ENCODE measurements around the gene TCF20. TPM values are rescaled to one million over a fixed set of nuclear protein-coding genes. Genes with fewer than 3 reads are reported as not detected.

The TCF20 gene
- total RNA-seq, 2 experiments from 2014 or later = 58.7 to 58.9 TPM

- DNase-seq = peak; percentile 83
- Mint-ChIP-seq H3K4me1 (ENCODE audit: low read depth) (peaks cover 40% of the 10 kb centered on the region), H3K27ac (peak overlapping the region; percentile 73), H3K27me3 (no peaks in the 10 kb centered on the region), H3K36me3 (ENCODE audit: low read depth) (peaks cover 22% of the 10 kb centered on the region), H3K9me3 (no peaks in the 10 kb centered on the region), H3K4me3 (peak overlapping the region; percentile 91)
- ATAC-seq = peak; percentile 76
- TF ChIP-seq CTCF (IDR thresholded peaks at IDR 0.05) = no peak
- ChIA-PET POLR2A (no interaction called here), CTCF (no interaction called here)
- intact Hi-C loops (cut with micrococcal nuclease) = loop anchor here (10.0 kb wide), 1 partner anchor 95 kb away; no protein-coding TSS in a partner anchor
Measured at GRCh38 chr22:42269432-42270175, 849 bp downstream of the TCF20 start.

- CTCF ChIA-PET = no interaction called here
- peaks cover 47% of the 10 kb centered on the region for H3K4me1 Mint-ChIP-seq (ENCODE audit: low read depth)
- H3K27me3 Mint-ChIP-seq = no peaks in the 10 kb centered on the region
- peaks cover 22% of the 10 kb centered on the region for H3K36me3 Mint-ChIP-seq (ENCODE audit: low read depth)
- TF ChIP-seq CTCF (IDR thresholded peaks at IDR 0.05) = no peak
- ATAC-seq (no peak), DNase-seq (no peak)
- peak overlapping the region; percentile 73 for H3K27ac Mint-ChIP-seq
- peak overlapping the region; percentile 91 for H3K4me3 Mint-ChIP-seq
- POLR2A ChIA-PET = no interaction called here
- no peaks in the 10 kb centered on the region for H3K9me3 Mint-ChIP-seq
- intact Hi-C loops (cut with micrococcal nuclease) = loop anchor here (10.0 kb wide), 1 partner anchor 94 kb away; no protein-coding TSS in a partner anchor
Measured at GRCh38 chr22:42268852-42269410, 1.5 kb downstream of the TCF20 start.

- H3K27me3 Mint-ChIP-seq = no peaks in the 10 kb centered on the region
- no peak for DNase-seq
- peaks cover 75% of the 10 kb centered on the region for H3K4me1 Mint-ChIP-seq (ENCODE audit: low read depth)
- intact Hi-C loops (cut with micrococcal nuclease) = loop anchor here (10.0 kb wide), 1 partner anchor 91 kb away; no protein-coding TSS in a partner anchor
- CTCF ChIA-PET = interaction anchor here (1.0 to 1.1 kb wide), 2 partner anchors 28 to 38 kb away, joined by 3 to 4 read pairs; no protein-coding TSS in a partner anchor
- POLR2A ChIA-PET = interaction anchor here (0.6 to 1.0 kb wide), 2 partner anchors 10 to 43 kb away, joined by 3 read pairs; no protein-coding TSS in a partner anchor
- no peak overlapping the region for H3K4me3 Mint-ChIP-seq
- H3K9me3 Mint-ChIP-seq = no peaks in the 10 kb centered on the region
- ATAC-seq = no peak
- no peak for TF ChIP-seq CTCF (IDR thresholded peaks at IDR 0.05)
- H3K36me3 Mint-ChIP-seq (ENCODE audit: low read depth) = peaks cover 24% of the 10 kb centered on the region
- no peak overlapping the region for H3K27ac Mint-ChIP-seq
Measured at GRCh38 chr22:42265321-42265720, 5.1 kb downstream of the TCF20 start.

GRCh38 chr22:42263944-42264343 lies 6.5 kb downstream of the TCF20 start:
- ChIA-PET CTCF (interaction anchor here (1.6 kb wide), 1 partner anchor 11 kb away, joined by 5 read pairs; no protein-coding TSS in a partner anchor), POLR2A (interaction anchor here (0.7 to 1.0 kb wide), 4 partner anchors 17 to 772 kb away, joined by 3 read pairs; no protein-coding TSS in a partner anchor)
- no peak overlapping the region for H3K27ac Mint-ChIP-seq
- H3K27me3 Mint-ChIP-seq = no peaks in the 10 kb centered on the region
- intact Hi-C loops (cut with micrococcal nuclease) = loop anchor here (10.0 kb wide), 1 partner anchor 89 kb away; no protein-coding TSS in a partner anchor
- DNase-seq (no peak), ATAC-seq (no peak)
- H3K9me3 Mint-ChIP-seq = no peaks in the 10 kb centered on the region
- peaks cover 19% of the 10 kb centered on the region for H3K36me3 Mint-ChIP-seq (ENCODE audit: low read depth)
- TF ChIP-seq CTCF (IDR thresholded peaks at IDR 0.05) = no peak
- peaks cover 85% of the 10 kb centered on the region for H3K4me1 Mint-ChIP-seq (ENCODE audit: low read depth)
- no peak overlapping the region for H3K4me3 Mint-ChIP-seq

Data from activated CD8-positive, alpha-beta T cell treated with anti-CD3 and anti-CD28 coated beads for 36 hours (primary cell).